Measurements from ENCODE around the gene ACSF3.

Gene ACSF3

GRCh38 chr16:89087922-89088497 lies 5.6 kb upstream of the ACSF3 start:
- TF ChIP-seq ZNF18 (tag by site-specific recombination; IDR thresholded peaks at IDR 0.05), result 0 out of 2 replicates have a peak, but pooled peaks have one; percentile 39
- 0 out of 2 replicates have a peak, but pooled peaks have one; percentile 26 for TF ChIP-seq KLF17 (tag by site-specific recombination; IDR thresholded peaks at IDR 0.05)
- TF ChIP-seq PRDM2 (tag by site-specific recombination; IDR thresholded peaks at IDR 0.05; ENCODE audit: borderline replicate concordance), result no peak
- TF ChIP-seq PRDM4 (tag by site-specific recombination; IDR thresholded peaks at IDR 0.05), result 0 out of 2 replicates have a peak, but pooled peaks have one; percentile 90
- TF ChIP-seq ZNF341 (tag by site-specific recombination; IDR thresholded peaks at IDR 0.05; ENCODE audit: low read depth), result no peak
- TF ChIP-seq ZNF76 (tag by site-specific recombination; IDR thresholded peaks at IDR 0.05; ENCODE audit: borderline replicate concordance, low read depth), result no peak
- no peaks in the 10 kb centered on the region for H3K9me3 ChIP-seq (ENCODE audit: control insufficient read depth, insufficient read depth, low read depth, low read length)
- CTCF ChIA-PET, result no interaction called here
- H3K27ac ChIP-seq (ENCODE audit: extremely low read depth, low read depth, low read length), result no peak overlapping the region
- POLR2A ChIA-PET, result no interaction called here
- H3K4me1 ChIP-seq (ENCODE audit: control insufficient read depth, insufficient read depth, low read length), result no peaks in the 10 kb centered on the region
- H3K4me3 ChIP-seq (ENCODE audit: low read depth, low read length), result no peak overlapping the region
- no peaks in the 10 kb centered on the region for H3K36me3 ChIP-seq (ENCODE audit: control insufficient read depth in 2 of 2, insufficient read depth in 1 of 2, low read length in 2 of 2)

- CTCF ChIA-PET, result interaction anchor here (0.7 to 1.1 kb wide), 2 partner anchors 11 to 107 kb away, joined by 3 to 4 read pairs; no protein-coding TSS in a partner anchor
- TF ChIP-seq ZNF664 (tag by site-specific recombination; IDR thresholded peaks at IDR 0.05) (no peak), ZNF513 (tag by site-specific recombination; IDR thresholded peaks at IDR 0.05) (no peak), ZNF133 (tag by site-specific recombination; IDR thresholded peaks at IDR 0.05) (no peak), ZNF280D (tag by site-specific recombination; IDR thresholded peaks at IDR 0.05) (no peak), ATF2 (tag by site-specific recombination; IDR thresholded peaks at IDR 0.05; ENCODE audit: low read depth) (no peak), GLIS1 (tag by site-specific recombination; IDR thresholded peaks at IDR 0.05) (no peak), ZNF433 (tag by site-specific recombination; IDR thresholded peaks at IDR 0.05; ENCODE audit: low read depth) (no peak), ZNF214 (tag by site-specific recombination; IDR thresholded peaks at IDR 0.05; ENCODE audit: borderline replicate concordance) (no peak), ZXDB (tag by site-specific recombination; IDR thresholded peaks at IDR 0.05) (no peak), ZNF140 (tag by site-specific recombination; IDR thresholded peaks at IDR 0.05) (no peak)
Measured at GRCh38 chr16:89089120-89089519, 4.5 kb upstream of the ACSF3 start.

More at GRCh38 chr16:89089120-89089519, 4.5 kb upstream of the ACSF3 start:
- no peaks in the 10 kb centered on the region for H3K36me3 ChIP-seq (ENCODE audit: control insufficient read depth in 2 of 2, insufficient read depth in 1 of 2, low read length in 2 of 2)
- no peak overlapping the region for H3K27ac ChIP-seq (ENCODE audit: extremely low read depth, low read depth, low read length)
- POLR2A ChIA-PET, result no interaction called here
- no peaks in the 10 kb centered on the region for H3K4me1 ChIP-seq (ENCODE audit: control insufficient read depth, insufficient read depth, low read length)
- no peak overlapping the region for H3K4me3 ChIP-seq (ENCODE audit: low read depth, low read length)
- no peaks in the 10 kb centered on the region for H3K9me3 ChIP-seq (ENCODE audit: control insufficient read depth, insufficient read depth, low read depth, low read length)
